GM06990 (cell line): ENCODE results near the gene PPP6R2.

Experiments used
- DNase-seq: peaks from one replicate; pipeline ENCODE4 v3.0.0-alpha.2; 2011; ENCODE audit not compliant: insufficient read length; ENCODE audit errors: extremely low read depth
- H3K27me3 ChIP-seq: replicated peaks from 2 replicates; pipeline ENCODE4 v1.6.0; 2011; ENCODE audit warnings: low read length; ENCODE audit not compliant: control insufficient read depth, insufficient read depth
- H3K36me3 ChIP-seq: 2 replicates; pipeline ENCODE4 v1.5.1; 2011; ENCODE audit warnings: low read length; ENCODE audit not compliant: control insufficient read depth, insufficient read depth
- H3K4me3 ChIP-seq: replicated peaks from 2 replicates; pipeline ENCODE4 v1.5.1; 2011; ENCODE audit warnings: low read depth, mild to moderate bottlenecking, control low read depth, low read length
- TF ChIP-seq, protein P1 (sequence below): IDR thresholded peaks from 2 replicates; pipeline ENCODE4 v1.5.1; 2011; ENCODE audit warnings: low read length, control low read depth, mild to moderate bottlenecking, inconsistent platforms; ENCODE audit not compliant: insufficient read depth, poor library complexity, severe bottlenecking

The PPP6R2 gene

GRCh38 chr22:50445071-50445879, 102.1 kb downstream of the PPP6R2 start:
- Histone ChIP-seq H3K27me3 (no peaks in the 10 kb centered on the region), H3K36me3 (peaks cover 38% of the 10 kb centered on the region), H3K4me3 (no peak overlapping the region)
- no peak for DNase-seq
- TF ChIP-seq, protein P1, sequence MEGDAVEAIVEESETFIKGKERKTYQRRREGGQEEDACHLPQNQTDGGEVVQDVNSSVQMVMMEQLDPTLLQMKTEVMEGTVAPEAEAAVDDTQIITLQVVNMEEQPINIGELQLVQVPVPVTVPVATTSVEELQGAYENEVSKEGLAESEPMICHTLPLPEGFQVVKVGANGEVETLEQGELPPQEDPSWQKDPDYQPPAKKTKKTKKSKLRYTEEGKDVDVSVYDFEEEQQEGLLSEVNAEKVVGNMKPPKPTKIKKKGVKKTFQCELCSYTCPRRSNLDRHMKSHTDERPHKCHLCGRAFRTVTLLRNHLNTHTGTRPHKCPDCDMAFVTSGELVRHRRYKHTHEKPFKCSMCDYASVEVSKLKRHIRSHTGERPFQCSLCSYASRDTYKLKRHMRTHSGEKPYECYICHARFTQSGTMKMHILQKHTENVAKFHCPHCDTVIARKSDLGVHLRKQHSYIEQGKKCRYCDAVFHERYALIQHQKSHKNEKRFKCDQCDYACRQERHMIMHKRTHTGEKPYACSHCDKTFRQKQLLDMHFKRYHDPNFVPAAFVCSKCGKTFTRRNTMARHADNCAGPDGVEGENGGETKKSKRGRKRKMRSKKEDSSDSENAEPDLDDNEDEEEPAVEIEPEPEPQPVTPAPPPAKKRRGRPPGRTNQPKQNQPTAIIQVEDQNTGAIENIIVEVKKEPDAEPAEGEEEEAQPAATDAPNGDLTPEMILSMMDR = no peak

- H3K4me3 ChIP-seq = no peak overlapping the region
Observed at GRCh38 chr22:50445880-50446707, 103.0 kb downstream of the PPP6R2 start.

DNA sequence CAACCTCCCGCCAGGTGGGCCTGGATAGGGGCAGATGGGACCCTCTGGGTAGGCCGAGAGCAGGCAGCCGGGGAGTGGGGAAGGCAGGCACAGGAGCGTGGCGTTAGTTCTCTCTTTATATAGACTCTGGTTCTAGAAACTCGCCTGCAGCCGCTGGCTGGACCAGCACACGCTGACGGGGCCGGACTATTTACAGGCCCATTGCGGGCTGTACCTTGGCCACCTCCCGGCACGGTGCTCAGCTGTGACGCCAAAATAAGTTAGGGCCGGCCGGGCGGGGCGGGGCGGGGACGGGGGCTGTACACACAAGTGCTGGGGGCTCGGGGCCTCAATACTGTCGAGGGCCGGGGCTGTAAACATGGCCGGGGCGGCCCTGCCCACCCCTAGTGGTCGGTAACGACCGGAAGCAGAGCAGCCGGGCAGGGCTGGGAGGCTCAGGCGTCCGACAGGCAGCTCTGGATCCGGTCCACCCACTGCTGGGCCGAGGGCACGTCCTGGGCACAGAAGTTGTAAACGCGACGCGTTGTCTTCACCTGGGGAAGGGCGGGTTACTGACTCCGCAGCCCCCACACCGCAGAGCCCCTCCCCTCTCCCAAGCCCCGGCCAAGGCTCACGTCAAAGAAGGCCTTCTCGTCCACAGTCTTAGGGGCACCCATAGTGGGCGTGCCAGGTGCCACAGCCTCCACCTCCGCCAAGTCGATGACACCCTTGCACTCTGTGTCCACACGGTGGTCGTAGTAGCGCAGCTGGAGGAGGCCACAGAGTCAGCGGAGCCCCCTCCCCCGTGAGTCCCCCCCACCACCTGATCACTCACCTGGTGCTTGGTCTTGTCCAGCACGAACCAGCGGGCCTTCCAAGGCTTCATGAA, 103.8 kb downstream of the PPP6R2 start:
- Histone ChIP-seq H3K4me3 (no peak overlapping the region), H3K27me3 (no peaks in the 10 kb centered on the region), H3K36me3 (peaks cover 28% of the 10 kb centered on the region)
- TF ChIP-seq, protein P1 = no peak
- DNase-seq = no peak

More at GRCh38 chr22:50445880-50446707, 103.0 kb downstream of the PPP6R2 start:
- Histone ChIP-seq H3K27me3 (no peaks in the 10 kb centered on the region), H3K36me3 (peaks cover 34% of the 10 kb centered on the region)
- TF ChIP-seq, protein P1 = no peak
- no peak for DNase-seq

- Histone ChIP-seq H3K36me3 (peaks cover 27% of the 10 kb centered on the region), H3K4me3 (no peak overlapping the region), H3K27me3 (no peaks in the 10 kb centered on the region)
- DNase-seq = no peak
- TF ChIP-seq, protein P1 = no peak
Observed at GRCh38 chr22:50447576-50448551, 104.7 kb downstream of the PPP6R2 start.
